Liver (tissue), 3 donors: ENCODE data around the gene C11orf21.

Experiments
- CTCF ChIP-seq: fragments of 150-350 bp; IDR thresholded peaks from 2 replicates; pipeline ENCODE4 v1.5.1; 2017; ENCODE audit warnings: improper control_type of control experiment, low read depth, low read length; ENCODE audit not compliant: missing input control
- RAD21 ChIP-seq, 2 donors: IDR thresholded peaks; 2 replicates each; pipeline ENCODE4 v1.6.1; 2016; ENCODE audit warnings: antibody characterized with exemption in 2 of 2, mild to moderate bottlenecking in 2 of 2
- donor health status: healthy.
- donor health status: healthy.

GRCh38 chr11:2280208-2280607 lies 21.5 kb downstream of the C11orf21 start:
- TF ChIP-seq CTCF, result no peak
- no peak for TF ChIP-seq RAD21 (IDR thresholded peaks at IDR 0.05)
